Left ventricle myocardium superior (tissue), 1 donor: ENCODE measurements around the gene ZFP36. TPM values are rescaled to one million over a fixed set of nuclear protein-coding genes. Genes with fewer than 3 reads are reported as not detected.

Experiments
- ATAC-seq: fragments of 200-7000 bp; cut with Tn5 transposase; one replicate; pipeline ENCODE4 v1.9.1; 2020; ENCODE audit warnings: mild to moderate bottlenecking, moderate library complexity
- DNase-seq: peaks from one replicate; pipeline ENCODE4 v3.0.0-alpha.2; 2020
- intact Hi-C: fragments of 100-400 bp; cut with micrococcal nuclease; formaldehyde crosslinking; loops from one replicate; pipeline ENCODE4 v1.11.0; 2022
- total RNA-seq: library from RNA; stranded (reverse); fragmentation: NEBNext Ultra II Directional; extraction: Animal tissue kit (Norgen Biotek cat#: 25700); gene quantifications from one replicate; pipeline ENCODE4 v1.2.1, GENCODE V29; 2021
- donor health status: DM: no; HTN: yes; CAD: no; lungs with severe emphysema.

Gene ZFP36
- total RNA-seq, 1 donor from 2014 or later: 53.0 TPM

DNA sequence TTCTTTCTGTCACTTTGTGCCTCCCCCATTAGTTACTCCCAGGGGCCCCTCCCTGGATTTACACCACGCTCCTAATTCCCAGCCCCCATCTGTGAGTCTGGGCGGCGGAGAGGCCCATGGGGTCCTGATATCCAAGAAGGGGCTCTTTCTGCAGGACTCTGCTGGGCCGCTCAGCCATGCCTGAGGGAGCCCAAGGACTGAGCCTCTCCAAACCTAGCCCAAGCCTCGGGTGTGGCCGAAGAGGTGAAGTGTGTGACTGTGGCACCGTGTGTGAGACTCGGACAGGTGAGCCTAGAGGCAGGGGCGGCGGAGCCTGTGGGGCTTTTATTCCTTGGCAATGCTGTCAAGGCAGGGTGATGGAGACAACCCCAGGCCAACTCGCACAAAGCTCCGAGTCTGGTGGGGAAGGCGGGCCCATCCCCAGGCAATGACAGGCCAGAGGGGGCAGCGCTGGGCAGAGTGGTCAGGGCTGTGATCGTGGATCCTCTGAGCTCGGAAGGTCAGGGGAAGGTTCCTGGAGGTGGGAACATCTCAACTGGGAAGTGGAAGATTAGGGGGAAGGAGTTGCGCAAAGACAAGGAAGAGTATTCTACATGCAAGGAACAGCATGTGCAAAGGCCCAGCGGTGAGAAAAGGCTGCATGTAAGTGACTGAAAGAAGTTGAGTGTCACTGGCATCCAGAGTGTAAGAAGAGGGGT, 7.4 kb downstream of the ZFP36 start:
- intact Hi-C loops: no loop called here
- DNase-seq (no peak), ATAC-seq (no peak)

DNA sequence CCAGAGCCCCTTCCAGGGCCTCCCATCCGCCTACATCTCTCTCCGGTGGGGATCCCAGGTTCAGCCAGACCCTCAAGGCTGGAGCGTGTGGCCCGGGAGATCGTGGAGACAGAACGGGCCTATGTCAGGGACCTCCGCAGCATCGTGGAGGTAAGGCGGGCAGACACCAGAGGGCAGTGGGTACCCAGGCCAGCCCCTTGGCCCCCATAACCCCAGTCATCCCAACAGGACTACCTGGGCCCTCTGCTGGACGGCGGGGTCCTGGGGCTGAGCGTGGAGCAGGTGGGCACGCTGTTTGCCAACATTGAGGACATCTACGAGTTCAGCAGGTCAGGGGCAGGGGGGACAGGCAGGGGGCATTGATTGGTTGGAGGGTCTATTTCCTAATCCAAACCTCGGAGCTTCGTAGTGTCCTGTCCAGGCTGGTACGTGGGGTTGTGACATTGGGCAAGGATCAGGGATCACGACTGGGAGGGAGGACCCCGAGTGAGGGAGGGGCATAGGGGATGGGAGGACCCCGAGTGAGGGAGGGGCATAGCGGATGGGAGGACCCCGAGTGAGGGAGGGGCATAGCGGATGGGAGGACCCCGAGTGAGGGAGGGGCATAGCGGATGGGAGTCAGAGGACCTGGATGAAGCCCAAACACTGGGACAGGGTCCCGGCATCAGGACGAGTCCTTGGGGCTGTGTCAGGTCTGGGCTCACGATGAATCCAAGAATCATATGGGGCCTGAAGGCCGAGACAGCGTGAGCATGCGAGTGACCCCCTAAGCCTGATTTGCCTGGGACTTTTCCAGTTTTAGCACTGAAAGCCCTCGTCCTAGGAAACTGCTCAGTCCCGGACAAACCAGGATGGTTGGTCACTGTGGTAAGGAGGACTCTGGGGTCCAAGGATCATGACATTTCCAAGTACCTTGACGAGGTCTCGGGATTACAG, 8.7 kb downstream of the ZFP36 start:
- DNase-seq: no peak
- intact Hi-C loops: no loop called here
- ATAC-seq: no peak

DNA sequence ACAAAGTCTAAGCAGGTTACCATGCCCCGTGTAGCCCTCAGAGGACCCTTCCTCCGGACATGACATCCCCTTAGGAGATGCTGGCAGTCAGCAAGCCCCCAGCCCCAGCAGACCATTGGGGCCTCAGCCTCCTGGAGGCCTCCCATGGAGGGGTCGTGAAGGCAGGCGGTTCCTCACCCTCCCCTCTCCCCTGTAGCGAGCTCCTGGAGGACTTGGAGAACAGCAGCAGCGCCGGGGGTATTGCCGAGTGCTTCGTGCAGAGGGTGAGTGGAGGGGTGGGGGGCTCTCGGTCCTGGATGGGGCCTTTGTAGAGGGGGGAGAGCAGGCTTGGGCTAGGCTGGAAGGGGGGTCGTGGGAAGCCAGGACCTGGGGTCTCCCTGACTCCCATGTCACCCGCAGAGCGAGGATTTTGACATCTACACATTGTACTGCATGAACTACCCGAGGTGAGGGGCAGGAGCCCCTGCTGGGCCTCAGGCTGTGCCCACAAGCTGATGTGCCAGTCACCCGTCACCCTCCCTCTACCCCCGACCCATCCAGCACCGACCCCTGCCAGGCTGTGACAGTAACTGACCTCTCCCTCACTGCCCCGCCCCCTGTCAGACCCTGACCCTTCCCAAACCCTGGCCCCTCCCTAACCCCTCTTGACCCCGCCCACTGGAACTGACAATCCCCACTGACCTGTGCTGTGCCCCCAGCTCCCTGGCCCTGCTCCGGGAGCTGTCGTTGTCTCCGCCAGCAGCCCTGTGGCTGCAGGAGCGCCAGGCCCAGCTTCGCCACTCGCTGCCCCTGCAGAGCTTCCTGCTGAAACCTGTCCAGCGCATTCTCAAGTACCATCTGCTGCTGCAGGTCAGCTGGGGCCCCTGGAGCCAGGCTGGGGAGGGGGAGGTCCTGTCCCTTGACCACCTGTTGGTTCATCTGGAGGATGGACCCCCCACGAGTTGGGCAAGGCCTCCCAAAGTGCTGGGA, 9.8 kb downstream of the ZFP36 start:
- DNase-seq (no peak), ATAC-seq (no peak)
- intact Hi-C loops: no loop called here

DNA sequence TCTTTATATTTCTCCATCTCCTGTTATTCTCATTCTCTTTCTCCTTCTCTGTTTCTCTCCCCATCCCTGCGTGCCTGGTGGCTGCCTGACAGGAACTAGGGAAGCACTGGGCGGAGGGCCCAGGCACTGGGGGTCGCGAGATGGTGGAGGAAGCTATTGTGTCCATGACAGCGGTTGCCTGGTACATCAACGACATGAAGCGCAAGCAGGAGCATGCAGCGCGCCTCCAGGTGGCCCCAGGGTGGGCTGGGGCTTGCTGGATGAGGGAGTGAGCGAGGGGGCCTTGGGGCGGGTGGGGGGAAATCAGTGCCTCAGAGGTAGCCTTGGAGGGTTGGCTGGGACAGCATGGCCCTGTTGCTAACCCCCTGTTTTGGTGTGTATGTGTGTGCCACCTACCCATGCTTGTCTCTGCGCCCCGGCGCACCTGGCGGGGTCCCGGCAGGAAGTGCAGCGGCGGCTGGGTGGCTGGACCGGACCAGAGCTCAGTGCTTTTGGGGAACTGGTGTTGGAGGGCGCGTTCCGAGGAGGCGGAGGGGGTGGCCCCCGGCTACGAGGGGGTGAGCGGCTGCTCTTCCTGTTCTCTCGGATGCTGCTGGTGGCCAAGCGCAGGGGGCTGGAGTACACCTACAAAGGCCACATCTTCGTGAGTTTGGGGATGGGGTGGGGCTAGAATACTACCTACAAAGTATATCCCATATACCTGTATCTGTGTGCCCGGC, 11.0 kb downstream of the ZFP36 start:
- DNase-seq (no peak), ATAC-seq (no peak)
- intact Hi-C loops: no loop called here

DNA sequence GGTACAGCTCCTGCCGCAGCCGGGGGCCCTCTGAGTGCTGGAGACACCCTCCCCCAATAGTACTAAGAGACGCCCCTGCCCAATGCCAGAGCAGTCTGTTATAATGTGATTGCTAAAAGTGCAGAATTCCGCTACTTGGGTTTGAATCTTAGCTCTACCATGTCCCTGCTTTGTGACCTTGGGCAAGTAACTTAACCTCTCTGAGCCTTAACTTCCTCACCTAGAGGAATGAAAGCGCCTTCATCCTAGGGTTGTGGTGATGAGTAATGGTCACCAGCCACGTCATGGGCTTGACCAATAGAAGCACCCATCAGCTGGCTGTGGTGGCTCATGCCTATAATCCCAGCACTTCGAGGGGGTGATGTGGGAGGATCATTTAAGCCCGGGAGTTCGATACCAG, 12.4 kb downstream of the ZFP36 start:
- no peak for DNase-seq
- intact Hi-C loops: no loop called here
- no peak for ATAC-seq

DNA sequence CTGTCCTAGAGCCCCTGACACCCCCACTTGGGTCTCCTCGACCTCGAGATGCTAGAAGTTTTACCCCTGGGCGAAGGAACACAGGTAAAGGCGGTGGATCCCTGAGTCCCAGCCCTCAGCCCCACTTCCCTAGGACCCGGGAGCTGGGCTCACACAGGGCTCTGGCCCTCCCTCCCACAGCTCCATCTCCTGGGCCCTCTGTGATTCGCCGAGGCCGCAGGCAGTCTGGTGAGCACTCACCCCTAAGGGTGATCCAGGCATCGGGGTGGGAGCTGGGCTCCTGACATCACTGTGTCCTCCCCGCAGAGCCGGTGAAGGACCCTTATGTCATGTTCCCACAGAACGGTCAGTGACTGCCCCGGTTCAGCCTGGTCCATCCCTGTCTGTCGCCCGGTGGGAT, 14.1 kb downstream of the ZFP36 start:
- ATAC-seq (no peak), DNase-seq (no peak)
- intact Hi-C loops: no loop called here

DNA sequence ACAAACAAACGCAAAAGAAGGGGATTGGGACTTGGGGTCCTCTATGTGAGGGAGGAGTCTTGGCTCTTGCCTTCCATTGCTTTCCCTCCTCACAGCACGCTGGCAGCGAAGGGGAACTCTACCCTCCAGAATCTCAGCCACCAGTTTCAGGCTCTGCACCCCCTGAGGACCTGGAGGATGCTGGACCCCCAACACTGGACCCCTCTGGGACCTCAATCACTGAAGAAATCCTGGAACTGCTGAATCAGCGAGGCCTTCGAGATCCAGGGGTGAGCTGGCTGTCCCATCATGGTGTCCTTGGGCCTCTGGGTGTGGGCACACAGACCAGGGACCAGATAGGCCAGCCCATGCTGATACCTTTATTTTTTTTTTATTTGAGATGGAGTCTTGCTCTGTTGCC, 15.4 kb downstream of the ZFP36 start:
- ATAC-seq (no peak), DNase-seq (no peak)
- intact Hi-C loops: no loop called here

DNA sequence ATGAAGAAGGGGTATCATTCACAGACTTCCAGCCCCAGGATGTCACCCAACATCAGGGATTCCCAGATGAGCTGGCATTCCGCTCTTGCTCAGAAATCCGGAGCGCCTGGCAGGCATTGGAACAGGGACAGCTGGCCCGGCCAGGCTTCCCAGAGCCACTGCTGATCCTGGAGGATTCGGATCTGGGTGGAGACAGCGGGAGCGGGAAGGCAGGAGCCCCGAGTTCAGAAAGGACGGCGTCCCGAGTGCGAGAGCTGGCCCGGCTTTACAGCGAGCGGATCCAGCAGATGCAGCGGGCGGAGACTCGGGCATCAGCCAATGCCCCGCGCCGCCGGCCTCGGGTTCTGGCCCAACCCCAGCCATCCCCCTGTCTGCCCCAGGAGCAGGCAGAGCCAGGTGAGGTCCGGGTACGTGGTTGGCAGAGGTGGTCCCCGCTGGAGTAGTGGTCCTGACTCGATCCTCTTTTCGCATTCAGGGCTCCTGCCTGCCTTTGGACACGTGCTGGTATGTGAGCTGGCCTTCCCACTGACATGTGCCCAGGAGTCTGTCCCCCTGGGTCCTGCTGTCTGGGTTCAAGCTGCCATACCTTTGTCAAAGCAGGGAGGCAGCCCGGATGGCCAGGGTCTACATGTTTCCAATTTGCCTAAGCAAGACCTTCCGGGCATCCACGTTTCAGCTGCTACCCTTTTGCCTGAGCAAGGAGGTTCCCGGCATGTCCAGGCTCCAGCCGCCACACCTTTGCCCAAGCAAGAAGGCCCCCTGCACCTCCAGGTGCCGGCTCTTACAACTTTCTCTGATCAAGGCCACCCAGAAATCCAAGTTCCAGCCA, 16.8 kb downstream of the ZFP36 start:
- intact Hi-C loops: no loop called here
- DNase-seq: no peak
- ATAC-seq: no peak

DNA sequence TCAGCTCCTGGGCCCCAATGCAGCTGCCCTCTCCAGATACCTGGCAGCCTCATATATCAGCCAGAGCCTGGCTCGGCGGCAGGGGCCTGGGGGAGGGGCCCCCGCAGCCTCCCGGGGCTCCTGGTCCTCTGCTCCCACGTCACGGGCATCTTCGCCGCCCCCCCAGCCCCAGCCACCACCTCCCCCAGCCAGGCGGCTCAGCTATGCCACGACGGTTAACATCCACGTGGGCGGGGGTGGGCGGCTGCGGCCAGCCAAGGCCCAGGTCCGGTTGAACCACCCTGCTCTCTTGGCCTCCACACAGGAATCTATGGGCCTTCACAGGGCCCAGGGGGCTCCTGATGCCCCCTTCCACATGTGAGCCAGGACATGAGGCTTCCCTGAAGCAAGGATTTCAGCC, 18.3 kb downstream of the ZFP36 start:
- ATAC-seq (no peak), DNase-seq (no peak)
- intact Hi-C loops: no loop called here

DNA sequence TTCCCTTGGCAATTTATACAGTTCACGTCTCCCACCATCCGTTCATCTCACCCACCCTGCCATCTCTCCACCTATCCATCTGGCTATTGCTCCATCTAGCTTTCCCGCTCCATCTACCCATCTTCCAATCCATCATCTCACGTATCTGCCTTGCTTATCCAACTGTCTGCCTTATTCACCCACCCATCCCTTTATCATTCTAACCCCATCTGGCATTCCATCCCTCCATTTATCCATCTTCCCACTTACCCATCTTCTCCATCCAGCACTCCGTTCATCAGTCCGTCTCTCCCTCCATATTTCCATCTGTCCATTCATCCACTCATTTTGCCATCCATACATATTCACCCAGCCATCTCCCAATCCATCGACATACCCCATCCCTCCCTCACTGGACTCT, 19.1 kb downstream of the ZFP36 start:
- ATAC-seq: no peak
- intact Hi-C loops: no loop called here
- DNase-seq: no peak

DNA sequence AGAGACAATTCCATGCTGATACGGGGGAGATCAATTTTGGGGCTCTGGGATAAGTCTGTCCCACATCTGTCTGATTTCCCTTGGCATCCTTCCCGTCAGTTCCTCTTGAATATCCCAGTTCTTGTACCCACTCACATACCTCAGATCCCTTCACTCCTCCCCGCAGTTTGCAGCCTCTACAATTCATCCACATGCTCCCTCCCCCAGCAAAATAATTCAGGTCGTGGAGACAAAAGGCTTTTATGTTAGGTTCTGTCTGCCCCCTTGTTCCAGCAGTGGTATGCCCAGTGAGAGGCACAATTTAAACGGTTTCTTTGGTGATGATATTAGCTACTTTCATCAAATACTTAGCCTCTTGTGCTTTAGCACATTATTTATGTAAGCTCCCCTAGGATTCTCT, 19.5 kb downstream of the ZFP36 start:
- ATAC-seq (no peak), DNase-seq (no peak)
- intact Hi-C loops: no loop called here

DNA sequence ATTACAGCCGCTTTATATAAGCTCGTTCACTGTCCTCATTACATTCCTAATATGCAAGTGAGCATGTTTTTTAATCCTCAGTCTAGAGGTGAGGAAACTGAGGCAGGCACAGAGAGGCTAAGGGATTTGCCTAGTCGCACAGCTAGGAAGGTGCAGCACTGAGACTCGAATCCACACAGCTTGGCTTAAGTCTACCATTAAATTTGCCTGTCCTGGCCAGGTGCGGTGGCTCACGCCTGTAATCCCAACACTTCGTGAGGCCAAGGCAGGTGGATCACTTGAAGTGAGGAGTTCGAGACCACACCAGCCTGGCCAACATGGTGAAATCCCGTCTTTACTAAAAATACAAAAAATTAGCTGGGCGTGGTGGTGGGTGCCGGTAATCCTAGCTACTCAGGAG, 21.1 kb downstream of the ZFP36 start:
- intact Hi-C loops: no loop called here
- ATAC-seq (no peak), DNase-seq (no peak)

DNA sequence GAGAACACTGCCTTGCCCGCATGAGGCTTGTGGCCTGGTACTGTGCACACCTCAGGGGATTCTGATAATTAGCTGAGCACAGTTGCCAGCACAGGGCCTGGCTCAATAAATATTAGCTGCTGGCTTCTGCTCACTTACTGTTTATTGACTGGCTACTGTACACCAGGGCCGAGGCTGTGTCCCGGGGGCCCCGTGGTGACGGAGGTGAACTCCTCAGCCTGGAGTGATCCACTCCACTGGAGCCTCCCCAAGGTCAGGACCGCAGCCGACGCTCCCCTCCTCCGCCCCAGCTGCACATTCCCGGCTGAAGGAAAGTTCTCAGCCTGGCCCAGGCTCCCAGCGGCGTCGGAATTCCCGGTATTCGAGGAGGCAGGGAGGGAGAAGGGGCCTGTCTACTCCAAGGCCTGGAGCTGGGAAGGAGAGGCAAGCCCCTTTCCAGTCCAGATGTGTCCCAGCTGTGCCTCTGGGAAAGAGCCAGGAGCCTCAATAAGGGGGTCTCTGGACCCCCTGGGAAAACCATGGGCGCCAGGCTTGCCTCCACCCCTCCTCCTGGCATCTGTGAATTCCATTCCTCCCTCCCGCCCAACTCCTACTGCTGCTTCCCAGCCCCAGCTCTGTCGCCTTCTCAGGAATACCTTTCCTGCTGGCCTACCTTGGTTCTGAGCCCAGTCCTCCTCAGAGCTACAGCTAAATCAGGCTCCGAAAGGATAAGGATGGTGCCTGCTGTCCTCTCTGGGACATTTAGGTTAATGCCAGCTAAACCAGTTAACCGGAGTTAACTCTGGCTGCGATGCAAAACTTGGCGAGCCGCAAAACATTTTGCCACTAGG, 21.9 kb downstream of the ZFP36 start:
- peak; percentile 89 for ATAC-seq
- intact Hi-C loops: no loop called here

DNA sequence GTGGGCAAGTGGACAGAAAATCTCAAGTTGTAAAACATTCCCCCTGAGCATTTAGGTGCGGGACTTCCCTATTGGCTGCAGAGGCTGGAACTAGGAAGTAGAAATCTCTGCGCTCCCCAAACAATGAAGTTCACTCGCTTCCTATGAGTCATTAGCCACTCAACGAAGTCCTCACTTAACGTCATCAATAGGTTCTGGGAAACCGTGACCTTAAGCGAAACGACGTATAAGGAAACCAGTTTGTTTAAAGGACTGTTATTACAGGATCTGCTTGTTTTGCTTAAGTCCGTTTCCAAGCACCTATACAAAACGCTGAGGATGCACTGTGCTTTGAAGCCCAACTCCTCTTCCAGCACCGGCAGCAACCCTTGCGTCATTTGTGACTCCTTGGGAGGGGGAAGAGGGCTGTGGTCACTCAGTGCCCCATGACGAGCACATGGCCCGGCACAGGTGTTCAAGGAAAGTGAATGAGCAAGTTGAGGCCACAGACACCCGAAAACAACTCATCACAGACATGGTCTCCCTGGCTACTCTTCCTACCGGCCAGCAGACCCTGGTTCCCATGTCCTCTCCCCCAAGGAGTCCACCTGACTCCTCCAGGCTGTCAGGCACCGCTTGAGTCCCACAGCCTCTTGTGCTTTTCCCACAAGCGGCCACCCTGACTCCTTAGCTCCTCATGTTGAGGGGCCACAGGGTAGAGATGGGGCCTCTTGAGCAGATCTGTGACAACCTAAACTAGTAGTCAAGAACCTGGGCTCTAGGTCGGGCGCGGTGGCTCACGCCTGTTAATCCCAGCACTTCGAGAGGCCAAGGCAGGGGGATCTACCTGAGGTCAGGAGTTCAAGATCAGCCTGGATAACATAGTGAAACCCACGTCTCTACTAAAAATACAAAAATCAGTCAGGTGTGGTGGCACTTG, 24.3 kb downstream of the ZFP36 start:
- intact Hi-C loops: no loop called here
- DNase-seq: no peak
- ATAC-seq: no peak

More for the DNA sequence above, 21.9 kb downstream of the ZFP36 start:
- peak; percentile 82 for DNase-seq

DNA sequence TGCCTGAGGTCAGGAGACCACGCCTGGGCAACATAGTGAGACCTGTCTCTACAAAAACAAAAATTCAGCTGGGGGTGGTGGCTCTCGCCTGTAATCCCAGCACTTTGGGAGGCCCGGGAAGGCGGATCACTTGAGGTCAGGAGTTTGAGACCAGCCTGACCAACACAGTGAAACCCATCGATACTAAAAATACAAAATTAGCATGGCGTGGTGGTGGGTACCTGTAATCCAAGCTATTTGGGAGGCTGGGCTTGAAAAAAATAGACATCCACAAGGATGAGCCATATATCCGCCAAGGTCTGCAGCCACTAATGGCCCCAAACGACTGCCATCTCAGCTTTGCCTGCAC, 26.0 kb downstream of the ZFP36 start:
- ATAC-seq (no peak), DNase-seq (no peak)
- intact Hi-C loops: no loop called here

DNA sequence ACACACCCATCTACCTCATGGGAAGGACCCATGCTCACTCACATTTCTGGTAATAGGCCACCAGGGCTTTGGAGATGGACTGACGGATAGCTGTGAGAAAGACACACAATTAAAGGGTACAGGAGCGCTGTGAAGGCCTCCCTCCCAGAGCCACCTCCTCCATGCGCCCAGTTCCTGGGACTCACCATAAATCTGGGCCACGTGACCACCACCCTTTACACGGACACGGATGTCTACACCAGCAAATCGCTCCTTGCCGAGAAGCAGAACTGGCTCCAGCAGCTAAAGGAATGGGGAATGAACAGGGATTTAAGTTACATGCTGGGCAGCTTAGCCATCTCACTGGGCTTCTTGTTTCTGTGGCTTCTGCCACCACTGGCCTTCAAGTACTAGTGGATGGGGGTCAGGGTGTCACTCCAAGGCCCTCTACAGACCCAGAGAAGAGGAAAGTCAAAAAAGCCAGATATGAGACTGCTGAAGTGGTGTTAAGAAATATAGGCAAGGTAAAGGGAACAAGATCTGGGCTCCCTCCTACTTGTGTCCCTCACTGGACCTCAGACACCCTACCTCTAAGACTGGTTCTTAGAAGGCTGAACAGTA, 26.9 kb downstream of the ZFP36 start:
- DNase-seq (no peak), ATAC-seq (no peak)
- intact Hi-C loops: no loop called here
